ENCODE measurements around the gene PLA2G4E.

Gene PLA2G4E

GRCh38 chr15:41933326-41933725 lies 87.5 kb downstream of the PLA2G4E start:
- Histone ChIP-seq H3K27me3 (replicated peaks) (no peaks in the 10 kb centered on the region), H3K27ac (no peak overlapping the region), H3K4me3 (ENCODE audit: low read depth, low read length) (no peak overlapping the region), H3K36me3 (replicated peaks) (no peaks in the 10 kb centered on the region)
- DNase-seq = no peak
- in situ Hi-C loops (cut with HindIII; ENCODE audit: low pct_ligation_motif_present, low sequenced_read_pairs) = no loop called here
- no peak for TF ChIP-seq CTCF (IDR thresholded peaks at IDR 0.05; ENCODE audit: low read depth, low read length, missing control alignments)

- TF ChIP-seq CTCF (IDR thresholded peaks at IDR 0.05; ENCODE audit: low read depth, low read length, missing control alignments) = no peak
- no peak overlapping the region for H3K27ac ChIP-seq
- H3K27me3 ChIP-seq (replicated peaks) = no peaks in the 10 kb centered on the region
- H3K4me3 ChIP-seq (ENCODE audit: low read depth, low read length) = no peak overlapping the region
- no peaks in the 10 kb centered on the region for H3K36me3 ChIP-seq (replicated peaks)
- in situ Hi-C loops (cut with HindIII; ENCODE audit: low pct_ligation_motif_present, low sequenced_read_pairs) = no loop called here
- no peak for DNase-seq
These were observed 88.1 kb downstream of the PLA2G4E start for GRCh38 chr15:41932511-41933289.

- DNase-seq = no peak
- Histone ChIP-seq H3K27ac (no peak overlapping the region), H3K36me3 (replicated peaks) (no peaks in the 10 kb centered on the region), H3K27me3 (replicated peaks) (no peaks in the 10 kb centered on the region), H3K4me3 (ENCODE audit: low read depth, low read length) (no peak overlapping the region)
- TF ChIP-seq CTCF (IDR thresholded peaks at IDR 0.05; ENCODE audit: low read depth, low read length, missing control alignments) = no peak
- in situ Hi-C loops (cut with HindIII; ENCODE audit: low pct_ligation_motif_present, low sequenced_read_pairs) = no loop called here
These were observed 88.7 kb downstream of the PLA2G4E start for GRCh38 chr15:41932101-41932500.
